DND-41 (cell line): ENCODE data around the gene USP12.

ENCODE experiments used
- CTCF ChIP-seq: IDR thresholded peaks from 2 replicates; pipeline ENCODE4 v1.5.1; 2012; ENCODE audit warnings: borderline replicate concordance, low read length, moderate library complexity, mild to moderate bottlenecking; ENCODE audit not compliant: poor library complexity, severe bottlenecking; ENCODE audit errors: extremely low read depth
- EZH2 ChIP-seq: IDR thresholded peaks from 3 replicates; pipeline ENCODE4 v1.6.1; 2012; ENCODE audit warnings: borderline replicate concordance, low read depth, mild to moderate bottlenecking, moderate library complexity, low read length, inconsistent platforms; ENCODE audit not compliant: severe bottlenecking

DNA sequence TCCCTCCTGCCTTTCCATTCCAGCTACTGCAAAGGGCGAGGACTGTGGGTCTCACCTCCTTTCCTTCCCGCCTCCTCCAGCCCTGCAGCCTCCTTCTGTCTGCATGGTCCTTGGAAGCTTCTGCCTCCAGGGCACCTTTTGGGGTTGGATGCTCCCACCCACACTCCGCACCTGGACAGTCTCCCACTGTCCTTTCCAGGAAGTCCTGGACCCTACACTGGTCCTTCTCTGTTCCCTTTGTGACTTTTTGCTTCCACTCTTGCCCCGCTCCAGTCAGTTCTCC is 130.8 kb downstream of the USP12 start:
- no peak for TF ChIP-seq CTCF
- TF ChIP-seq EZH2: no peak
